GM12878 (cell line): Measurements from ENCODE around the gene MRPL20. TPM values are rescaled to one million over a fixed set of nuclear protein-coding genes. Genes with fewer than 3 reads are reported as not detected.

Experiments
- ATAC-seq: fragments of 200-7000 bp; cut with Tn5 transposase; 3 replicates; pipeline ENCODE4 v1.9.1; 2020; ENCODE audit warnings: mild to moderate bottlenecking, moderate library complexity
- BruUV-seq: library from RNA; stranded (reverse); fragments of 400-500 nt; replicated peaks from 2 replicates; lab custom pipeline; 2021; lab: Mats Ljungman, UMichigan
- CTCF ChIA-PET: fragments of 300-600 bp; sonication (Branson Sonifier 250); formaldehyde crosslinking; extraction: SDS; loops from one replicate; lab custom pipeline; 2021; ENCODE audit warnings: inconsistent platforms; lab: Yijun Ruan, JAX
- POLR2A ChIA-PET: fragments of 350-600 bp; formaldehyde crosslinking; extraction: SDS; loops from one replicate; lab custom pipeline; 2021; ENCODE audit warnings: inconsistent platforms; lab: Charles Lee
- RAD21 ChIA-PET: fragments of 300-600 bp; sonication (Branson Sonifier 250); formaldehyde crosslinking; loops from one replicate; lab custom pipeline; 2023; ENCODE audit warnings: antibody characterized with exemption; ENCODE audit not compliant: unreplicated experiment; lab: Charles Lee
- SMC1A ChIA-PET: fragments of 300-600 bp; sonication (Branson Sonifier 250); formaldehyde crosslinking; loops from one replicate; lab custom pipeline; 2023; ENCODE audit not compliant: unreplicated experiment, uncharacterized antibody; lab: Charles Lee
- DNase-seq: peaks from one replicate; pipeline ENCODE4 v3.0.0-alpha.2; 2011; ENCODE audit warnings: low read depth, low spot score
- FAIRE-seq: peaks from 3 replicates; lab custom pipeline; 2011; peaks lifted over from hg19 to GRCh38; lab: Jason Lieb, UNC
- H2AFZ ChIP-seq: 2 replicates; pipeline ENCODE4 v1.6.0; 2011; ENCODE audit warnings: low read depth, low read length, control low read depth; ENCODE audit not compliant: control insufficient read depth
- H3K27ac ChIP-seq: 2 replicates; pipeline ENCODE4 v1.5.1; 2011; ENCODE audit warnings: control low read depth; ENCODE audit not compliant: control insufficient read depth, insufficient read depth
- H3K27me3 ChIP-seq, 2 experiments: replicated peaks in 1 of 2; 2 replicates each; pipeline versions ENCODE4 v1.6.0 to v1.6.1; 2011; ENCODE audit warnings: low read length in 1 of 2; ENCODE audit not compliant: control insufficient read depth in 2 of 2, insufficient read depth in 2 of 2
- H3K36me3 ChIP-seq, 2 experiments: 2 replicates each; pipeline ENCODE4 v1.5.1; 2011; ENCODE audit warnings: low read length in 1 of 2; ENCODE audit not compliant: control insufficient read depth in 2 of 2, insufficient read depth in 2 of 2
- H3K4me1 ChIP-seq: 2 replicates; pipeline ENCODE4 v1.6.1; 2011; ENCODE audit warnings: mild to moderate bottlenecking, low read length, moderate library complexity, mixed read lengths; ENCODE audit not compliant: control insufficient read depth, insufficient read depth
- H3K4me2 ChIP-seq: 2 replicates; pipeline ENCODE4 v1.6.0; 2011; ENCODE audit warnings: control low read depth; ENCODE audit not compliant: control insufficient read depth, insufficient read depth
- H3K4me3 ChIP-seq: fragments of 200-600 bp; sonication (generic); 2 replicates; pipeline ENCODE4 v1.5.1; 2016
- H3K79me2 ChIP-seq: 2 replicates; pipeline ENCODE4 v1.6.0; 2011; ENCODE audit warnings: low read length; ENCODE audit not compliant: control insufficient read depth, insufficient read depth
- H3K9ac ChIP-seq: 2 replicates; pipeline ENCODE4 v1.8.0; 2011; ENCODE audit warnings: low read length, control low read depth, mixed read lengths; ENCODE audit not compliant: control insufficient read depth, insufficient read depth
- H3K9me3 ChIP-seq: replicated peaks from 3 replicates; pipeline ENCODE4 v1.5.1; 2011; ENCODE audit warnings: mild to moderate bottlenecking, low read length; ENCODE audit not compliant: control insufficient read depth, insufficient read depth
- H4K20me1 ChIP-seq: 2 replicates; pipeline ENCODE4 v1.6.0; 2011; ENCODE audit not compliant: control insufficient read depth, insufficient read depth
- EGR1 ChIP-seq, 2 experiments: IDR thresholded peaks; 1 replicate in 1 of 2; 2 replicates in 1 of 2; pipeline ENCODE4 v1.6.1; 2011 to 2012; ENCODE audit warnings: low read depth in 2 of 2, low read length in 2 of 2, borderline replicate concordance in 1 of 2, mild to moderate bottlenecking in 1 of 2, moderate library complexity in 1 of 2
- HDGF ChIP-seq: fragments of 450-650 bp; IDR thresholded peaks from 2 replicates; pipeline ENCODE4 v1.6.1; 2016; ENCODE audit warnings: antibody characterized with exemption
- MEF2B ChIP-seq: fragments of 450-650 bp; IDR thresholded peaks from 2 replicates; pipeline ENCODE4 v1.6.1; 2018; ENCODE audit warnings: mild to moderate bottlenecking, moderate library complexity; ENCODE audit not compliant: partially characterized antibody, poor library complexity, severe bottlenecking
- MTA2 ChIP-seq: fragments of 450-650 bp; IDR thresholded peaks from 2 replicates; pipeline ENCODE4 v1.6.1; 2016; ENCODE audit warnings: low read depth, mild to moderate bottlenecking, moderate library complexity
- NBN ChIP-seq: fragments of 450-650 bp; IDR thresholded peaks from 2 replicates; pipeline ENCODE4 v1.6.1; 2016
- NRF1 ChIP-seq: conservative IDR thresholded peaks from 2 replicates; pipeline ENCODE4 v1.6.1; 2011; ENCODE audit warnings: mild to moderate bottlenecking, low read depth, low read length, improper control_type of control experiment
- POLR2AphosphoS2 ChIP-seq: IDR thresholded peaks from 2 replicates; pipeline ENCODE4 v1.6.1; 2011; ENCODE audit warnings: low read depth, mild to moderate bottlenecking, low read length, improper control_type of control experiment, moderate library complexity
- POLR2AphosphoS5 ChIP-seq: IDR thresholded peaks from 2 replicates; pipeline ENCODE4 v1.6.1; 2011; ENCODE audit warnings: mild to moderate bottlenecking, low read length, inconsistent platforms
- POU2F2 ChIP-seq: IDR thresholded peaks from 3 replicates; pipeline ENCODE4 v1.6.1; 2011; ENCODE audit warnings: low read depth, mild to moderate bottlenecking, low read length, borderline replicate concordance
- SMC3 ChIP-seq: IDR thresholded peaks from 2 replicates; pipeline ENCODE4 v1.6.1; 2011; ENCODE audit warnings: low read length, improper control_type of control experiment, borderline replicate concordance
- YY1 ChIP-seq: IDR thresholded peaks from 2 replicates; pipeline ENCODE4 v1.6.1; 2011; ENCODE audit warnings: low read depth, mild to moderate bottlenecking, low read length
- WGBS: methylation state at CpG from one replicate; pipeline ENCODE4 v1.1.6; 2016; ENCODE audit warnings: low lambda C conversion rate; ENCODE audit not compliant: insufficient replicate concordance, insufficient coverage; ENCODE audit errors: missing lambda C conversion rate; 5-methylcytosine and 5-hydroxymethylcytosine counted together
- in situ Hi-C: fragments of 300-500 bp; cut with MboI; formaldehyde crosslinking; loops from 9 replicates; pipeline ENCODE4 v1.14.3; 2018; ENCODE audit warnings: mixed read lengths
- intact Hi-C: fragments of 100-400 bp; cut with micrococcal nuclease; formaldehyde crosslinking; loops from one replicate; pipeline ENCODE4 v1.14.2; 2022; ENCODE audit not compliant: unreplicated experiment
- polyA plus RNA-seq, 11 experiments: library from polyadenylated mRNA; depleted of rRNA in 4 of 11; unstranded in 6 of 11; stranded (reverse) in 5 of 11; fragments of >200 nt; fragmentation: Nextera tagmentation in 4 of 11; fragmentation: Illumina TruSeq in 1 of 11; extraction: Ambion mirVana in 4 of 11; extraction: Trizol in 1 of 11; gene quantifications; 1 replicate in 1 of 11; 2 replicates in 10 of 11; pipeline versions ENCODE4 v1.2.1 to v1.2.3, GENCODE V29; 2011 to 2016; ENCODE audit warnings: inconsistent platforms in 2 of 11, missing spikeins in 2 of 11, low read depth in 1 of 11
- total RNA-seq, 4 experiments: library from RNA; depleted of rRNA in 3 of 4; stranded (reverse); fragments of >200 nt in 3 of 4; fragmentation: Illumina TruSeq in 1 of 4; extraction: Trizol in 1 of 4; gene quantifications; 2 replicates each; pipeline versions ENCODE4 v1.2.1 to v1.2.3, GENCODE V29; 2013 to 2021

MRPL20 gene
- total and polyA plus RNA-seq, 10 of the 15 experiments (the other 5 are each of a cell fraction or from before 2014, with no cell fraction given) = 129 to 525 (median 255) TPM

GRCh38 chr1:1374929-1375662 is 32.0 kb downstream of the MRPL20 start, which contains the start of gene AURKAIP1 (continued):
- TF ChIP-seq YY1 (peak; percentile 90), MTA2 (peak; percentile 77), POLR2AphosphoS2 (peak; percentile 77; the same call in 1 of the 2 replicates), NBN (peak; percentile 94), POU2F2 (peak; percentile 67; the same call in 2 of the 3 replicates), SMC3 (no peak)

- ChIA-PET RAD21 (interaction anchor here (1.2 to 1.4 kb wide), 4 partner anchors 25 to 131 kb away, joined by 3 to 5 read pairs (median 4); partner anchors contain the start of gene CCNL2), SMC1A (interaction anchor here (1.0 to 1.5 kb wide), 4 partner anchors 31 to 66 kb away, joined by 3 to 5 read pairs (median 4); no protein-coding TSS in a partner anchor), POLR2A (interaction anchor here (1.2 to 2.5 kb wide), 3 partner anchors 25 to 130 kb away, joined by 3 to 17 read pairs (median 5); partner anchors contain the start of gene CCNL2), CTCF (interaction anchor here (1.1 to 1.8 kb wide), 5 partner anchors 26 to 131 kb away, joined by 3 to 4 read pairs (median 4); partner anchors contain the start of gene MRPL20)
- Histone ChIP-seq H3K9ac (peak overlapping the region; percentile 95), H4K20me1 (no peaks in the 10 kb centered on the region), H3K4me3 (peak overlapping the region; percentile 94), H3K27ac (peak overlapping the region; percentile 86), H3K4me2 (peak overlapping the region; percentile 95), H2AFZ (peak overlapping the region; percentile 67), H3K27me3 (no peaks in the 10 kb centered on the region), H3K36me3 (peaks cover 0 to 3% of the 10 kb centered on the region in 2 experiments; a peak in 2 of 4 replicates), H3K4me1 (peaks cover 24% of the 10 kb centered on the region), H3K79me2 (peaks cover 30% of the 10 kb centered on the region), H3K9me3 (no peaks in the 10 kb centered on the region)
- no peak for FAIRE-seq
- 4% methylated on average over 24 of the region's 24 CpGs for WGBS
- no peak for DNase-seq
- no TSS peak for BruUV-seq
- intact Hi-C loops (loop anchor here (2.0 to 10.0 kb wide), 2 partner anchors 66 to 130 kb away; partner anchors contain the start of gene PUSL1), in situ Hi-C loops (no loop called here)
- peak; percentile 71 for TF ChIP-seq MEF2B
- no peak; the same call in 1 of the 2 replicates for TF ChIP-seq HDGF
- TF ChIP-seq NRF1 = no peak
- 0 out of 3 replicates have a peak, but pooled peaks of 1 of the 2 experiments have one; percentile 25 for TF ChIP-seq EGR1 (IDR thresholded peaks at IDR 0.05; ENCODE audit: borderline replicate concordance in 1 of 2, low read depth in 2 of 2, low read length in 2 of 2)
- TF ChIP-seq POLR2AphosphoS5 = 0 out of 2 replicates have a peak, but pooled peaks have one; percentile 4
- peak; percentile 0; the same call in 1 of the 3 replicates for ATAC-seq
Observed at GRCh38 chr1:1374589-1374928, 32.5 kb downstream of the MRPL20 start.
